Sciatic nerve (tissue), 2 donors: ENCODE measurements around the gene TMA7. TPM values are rescaled to one million over a fixed set of nuclear protein-coding genes. Genes with fewer than 3 reads are reported as not detected.

Experiments used
- ATAC-seq: fragments of 200-7000 bp; cut with Tn5 transposase; one replicate; pipeline ENCODE4 v1.9.1; 2020; ENCODE audit warnings: mild to moderate bottlenecking, moderate library complexity
- DNase-seq: peaks from one replicate; pipeline ENCODE4 v3.0.0-alpha.2; 2020; ENCODE audit warnings: low spot score
- intact Hi-C: fragments of 100-400 bp; cut with DNase I; formaldehyde crosslinking; loops from one replicate; pipeline ENCODE4 v1.14.2; 2022
- total RNA-seq: library from RNA; stranded (reverse); fragmentation: NEBNext Ultra II Directional; extraction: Animal tissue kit (Norgen Biotek cat#: 25700); gene quantifications from one replicate; pipeline ENCODE4 v1.2.1, GENCODE V29; 2021
- donor health status: DM: no; HTN: no; CAD: no.
- donor health status: DM: no; HTN: no; CAD: no.

Gene TMA7
- total RNA-seq, 1 donor from 2014 or later, result 154 TPM

GRCh38 chr3:48431224-48432029 is 8.6 kb upstream of the TMA7 start:
- ATAC-seq (no peak), DNase-seq (peak; percentile 42)
- intact Hi-C loops, result loop anchor here (10.0 kb wide), 1 partner anchor 157 kb away; no protein-coding TSS in a partner anchor

DNA sequence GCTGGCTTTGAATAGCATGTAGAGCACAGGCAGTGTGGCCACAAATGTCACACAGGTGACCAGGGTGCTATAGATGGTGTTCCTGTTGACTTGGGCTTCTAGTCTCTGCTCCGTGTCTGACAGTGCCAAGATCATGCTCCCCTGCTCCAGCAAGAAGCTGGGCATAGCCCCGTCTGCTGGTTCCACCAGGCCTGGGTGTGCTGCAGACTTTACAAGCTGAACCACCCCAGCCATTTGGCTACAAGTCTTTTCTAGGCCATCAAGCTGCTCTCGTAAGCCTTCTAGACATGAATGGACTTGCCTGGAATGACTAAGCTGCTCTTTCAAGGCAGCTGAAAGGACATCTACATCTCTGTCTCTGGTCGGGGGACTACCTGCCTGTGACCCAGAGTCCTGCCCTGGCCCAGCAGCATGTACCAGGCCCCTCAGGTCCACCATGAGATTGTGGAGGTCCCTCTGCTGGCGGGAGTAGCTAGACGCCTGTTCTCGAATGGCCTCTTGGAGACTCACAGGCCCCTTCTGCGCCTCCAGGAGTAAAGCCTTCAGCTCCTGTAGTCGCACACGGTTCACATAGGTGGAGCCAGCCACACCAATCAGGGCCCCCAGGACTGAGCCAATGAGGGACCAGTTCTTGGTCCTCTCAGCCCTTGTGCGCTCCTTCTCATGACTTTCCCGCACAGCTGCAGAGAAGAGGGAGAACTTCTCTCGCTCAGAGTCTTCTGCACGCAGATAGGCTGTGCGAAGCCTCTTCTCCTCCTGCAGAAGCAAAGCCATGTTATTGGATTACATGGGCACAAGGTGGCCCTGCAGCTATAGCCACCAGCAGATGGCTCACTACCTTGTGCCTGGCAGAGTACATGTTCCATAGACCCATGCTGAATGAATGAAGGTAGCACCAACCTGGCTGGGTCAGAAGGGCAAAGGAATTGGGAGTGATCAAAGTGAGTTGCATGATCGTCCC is 7.4 kb upstream of the TMA7 start:
- ATAC-seq (no peak), DNase-seq (peak; percentile 51)
- intact Hi-C loops, result loop anchor here (10.0 kb wide), 1 partner anchor 158 kb away; no protein-coding TSS in a partner anchor

GRCh38 chr3:48433472-48434118 is 6.5 kb upstream of the TMA7 start:
- peak; percentile 54 for ATAC-seq
- DNase-seq, result peak; percentile 60
- intact Hi-C loops, result loop anchor here (10.0 kb wide), 1 partner anchor 159 kb away; no protein-coding TSS in a partner anchor

DNA sequence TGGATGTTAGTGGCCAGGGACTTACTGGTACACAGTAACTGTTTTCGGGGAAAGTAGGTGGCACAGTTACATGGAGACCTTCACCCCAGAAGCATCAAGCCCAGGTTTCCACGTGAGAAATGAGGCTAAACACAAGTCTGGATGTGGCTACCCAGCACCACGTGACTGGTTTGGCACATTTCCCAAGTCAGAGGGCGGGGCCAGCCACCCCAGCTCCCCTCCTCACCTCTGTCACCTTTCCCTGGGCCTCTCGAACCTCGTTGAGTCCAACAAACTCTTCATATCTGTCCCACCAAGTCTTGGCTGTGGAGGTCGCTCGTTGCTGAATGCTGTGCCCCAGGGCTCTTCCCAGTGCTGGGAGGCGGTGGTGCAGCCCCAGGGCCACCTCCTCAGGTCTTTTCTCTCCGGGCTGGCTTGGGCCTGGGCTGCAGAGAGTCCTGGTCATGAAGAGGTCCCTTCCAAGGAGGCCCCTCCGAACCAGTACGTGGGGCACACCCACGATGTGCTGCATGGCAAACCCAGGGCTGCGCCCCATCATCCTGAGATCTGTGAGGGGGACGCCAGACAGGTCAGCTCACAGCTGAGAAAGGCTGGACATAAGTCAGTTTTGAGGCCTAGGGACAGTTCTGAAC is 5.3 kb upstream of the TMA7 start:
- intact Hi-C loops, result loop anchor here (5.0 to 10.0 kb wide), 2 partner anchors 37 to 160 kb away; no protein-coding TSS in a partner anchor
- ATAC-seq (no peak), DNase-seq (peak; percentile 46)

GRCh38 chr3:48435223-48435595 is 4.8 kb upstream of the TMA7 start:
- no peak for ATAC-seq
- DNase-seq, result peak; percentile 30
- intact Hi-C loops, result loop anchor here (5.0 to 10.0 kb wide), 2 partner anchors 38 to 160 kb away; no protein-coding TSS in a partner anchor

DNA sequence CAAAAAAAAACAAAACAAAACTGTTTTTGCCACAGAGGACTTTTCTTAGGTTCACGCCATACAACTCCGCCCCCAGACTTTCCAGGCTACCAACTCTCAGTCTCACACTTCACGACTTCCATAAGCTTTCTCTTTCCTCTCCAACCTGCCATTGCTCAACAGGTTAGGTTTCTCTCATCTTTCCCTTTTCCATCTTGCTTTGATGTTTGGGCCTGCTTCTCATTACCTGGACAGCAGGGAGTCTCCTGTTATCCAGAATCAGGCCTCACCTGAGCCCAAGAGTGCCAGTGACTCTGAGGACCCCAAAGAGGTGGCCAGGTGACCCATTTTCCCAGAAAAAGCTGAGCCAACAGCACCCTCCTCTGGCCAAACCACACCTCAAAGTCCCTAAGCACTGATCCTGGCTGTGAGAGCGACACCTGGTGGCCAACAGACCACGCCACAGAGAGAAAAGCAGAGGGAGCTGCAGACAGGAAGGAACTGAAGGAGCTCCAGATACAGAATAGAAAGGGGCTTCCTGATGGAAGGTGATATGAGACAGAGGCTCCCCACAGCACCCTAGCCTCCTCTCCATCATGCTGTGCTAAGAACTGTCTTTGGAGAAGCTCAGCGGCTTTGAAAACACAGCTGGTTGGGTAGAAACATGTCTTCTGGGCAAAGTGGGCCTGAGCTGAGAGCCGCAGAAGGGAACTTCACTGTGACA is 4.1 kb upstream of the TMA7 start:
- peak; percentile 92 for DNase-seq
- peak; percentile 58 for ATAC-seq
- intact Hi-C loops, result loop anchor here (5.0 to 10.0 kb wide), 2 partner anchors 39 to 161 kb away; no protein-coding TSS in a partner anchor

GRCh38 chr3:48436477-48436787 is 3.6 kb upstream of the TMA7 start:
- DNase-seq, result peak; percentile 53
- intact Hi-C loops, result loop anchor here (5.0 to 10.0 kb wide), 2 partner anchors 39 to 162 kb away; no protein-coding TSS in a partner anchor
- ATAC-seq, result no peak

GRCh38 chr3:48436855-48437254 is 3.2 kb upstream of the TMA7 start:
- intact Hi-C loops, result loop anchor here (5.0 to 10.0 kb wide), 2 partner anchors 40 to 162 kb away; no protein-coding TSS in a partner anchor
- ATAC-seq, result no peak
- peak; percentile 45 for DNase-seq

DNA sequence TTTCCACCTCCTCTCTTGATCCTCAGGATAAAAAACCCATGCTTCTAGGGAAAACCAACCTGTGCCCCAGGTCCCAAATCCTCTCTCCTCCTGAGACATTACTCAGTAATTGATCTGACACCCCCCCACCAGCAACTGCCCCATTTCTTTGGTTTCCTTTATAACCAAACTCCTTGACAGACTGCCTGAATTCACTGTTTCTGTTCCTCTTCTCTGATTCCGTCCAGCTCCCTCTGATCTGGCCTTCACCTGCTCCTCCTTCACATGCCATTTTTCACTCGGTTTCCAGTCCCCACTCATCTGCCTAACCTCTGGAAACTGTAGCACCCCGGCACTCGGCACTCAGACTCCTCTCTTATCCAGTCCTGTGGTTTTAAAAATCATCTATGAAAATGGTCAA is 2.2 kb upstream of the TMA7 start:
- no peak for DNase-seq
- ATAC-seq, result no peak
- intact Hi-C loops, result loop anchor here (5.0 to 10.0 kb wide), 2 partner anchors 41 to 163 kb away; no protein-coding TSS in a partner anchor

GRCh38 chr3:48440590-48440958 is 517 bp downstream of the TMA7 start:
- ATAC-seq, result no peak
- intact Hi-C loops, result no loop called here

DNA sequence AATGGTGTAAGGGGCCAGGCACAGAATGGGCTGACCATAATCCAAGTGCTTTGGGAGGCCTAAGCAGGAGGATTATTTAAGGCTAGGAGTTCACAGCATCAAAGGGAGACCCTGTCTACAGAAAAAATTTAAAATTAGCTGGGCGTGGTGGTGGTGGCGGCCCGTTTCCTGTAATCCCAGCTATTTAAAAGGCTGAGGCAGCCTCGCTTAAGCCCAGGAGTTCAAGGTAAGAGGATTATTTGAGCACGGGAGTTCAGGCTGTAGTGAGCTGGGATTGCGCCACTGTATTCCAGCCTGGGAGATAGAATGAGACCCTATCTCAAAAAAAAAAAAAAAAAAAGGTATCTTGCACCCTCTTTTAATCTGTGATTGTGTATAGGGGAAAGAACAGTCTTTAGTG is 1.9 kb downstream of the TMA7 start:
- DNase-seq (no peak), ATAC-seq (no peak)
- intact Hi-C loops, result no loop called here

More at GRCh38 chr3:48440590-48440958, 517 bp downstream of the TMA7 start:
- DNase-seq, result no peak

DNA sequence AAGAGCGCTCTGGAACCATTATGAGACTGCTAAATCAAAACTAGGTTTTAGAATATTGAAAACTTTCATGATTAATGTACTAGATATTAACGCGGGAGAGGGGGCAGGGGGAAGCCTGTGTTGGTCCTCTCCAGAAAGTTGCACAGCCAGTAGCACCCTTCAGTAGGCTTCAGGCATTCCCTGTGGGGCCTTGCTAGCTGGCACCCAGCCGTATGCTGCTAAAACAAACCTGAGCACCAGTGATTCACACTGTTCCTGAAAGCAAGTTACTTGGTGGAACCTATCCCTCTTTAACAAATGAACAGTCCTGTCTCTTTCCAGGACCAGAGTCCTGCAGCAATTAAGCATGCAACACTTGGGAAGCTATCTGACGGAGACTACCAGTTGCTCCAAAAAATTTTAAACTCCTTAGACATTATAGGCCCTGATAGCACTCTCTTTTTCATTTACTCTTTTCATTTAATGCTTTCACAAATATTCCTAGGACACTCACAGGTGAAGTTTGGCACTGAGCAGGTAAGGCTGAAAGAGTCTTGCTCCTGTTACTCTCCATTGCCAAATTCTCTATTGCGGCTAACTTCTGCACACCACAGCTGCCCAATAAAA is 5.3 kb downstream of the TMA7 start:
- intact Hi-C loops, result no loop called here
- ATAC-seq, result no peak
- no peak for DNase-seq

GRCh38 chr3:48446043-48446424 is 6.0 kb downstream of the TMA7 start:
- DNase-seq, result no peak
- ATAC-seq, result no peak
- intact Hi-C loops, result no loop called here

- intact Hi-C loops, result no loop called here
- peak; percentile 99 for ATAC-seq
- DNase-seq, result peak; percentile 93
These were observed 6.6 kb downstream of the TMA7 start, which contains the start of gene ATRIP for GRCh38 chr3:48446425-48447193. Gene ATRIP, plus strand, starts transcription at chr3:48446737. Its CDS starts 109 bp downstream, at chr3:48446846.

DNA sequence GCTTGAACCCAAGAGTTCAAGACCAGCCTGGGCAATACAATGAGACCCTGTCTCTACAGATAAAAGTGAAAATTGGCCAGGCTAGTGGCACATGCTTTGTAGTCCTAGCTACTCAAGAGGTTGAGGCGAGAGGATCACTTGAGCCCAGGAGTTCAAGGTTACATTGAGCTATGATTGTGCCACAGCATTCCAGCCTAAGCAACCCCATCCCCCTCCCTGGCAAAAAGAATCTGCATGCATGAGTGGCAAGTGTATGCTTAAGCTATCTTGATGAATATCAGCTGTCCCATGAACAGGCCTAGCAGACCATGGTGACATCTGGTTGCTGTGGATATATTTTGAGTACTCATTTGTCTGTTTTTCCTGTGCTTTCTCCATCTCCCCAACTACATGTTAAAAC is 11.2 kb downstream of the TMA7 start:
- intact Hi-C loops, result no loop called here
- ATAC-seq, result no peak
- DNase-seq, result no peak

GRCh38 chr3:48456456-48456855 is 16.4 kb downstream of the TMA7 start:
- intact Hi-C loops, result no loop called here
- ATAC-seq (no peak), DNase-seq (no peak)

DNA sequence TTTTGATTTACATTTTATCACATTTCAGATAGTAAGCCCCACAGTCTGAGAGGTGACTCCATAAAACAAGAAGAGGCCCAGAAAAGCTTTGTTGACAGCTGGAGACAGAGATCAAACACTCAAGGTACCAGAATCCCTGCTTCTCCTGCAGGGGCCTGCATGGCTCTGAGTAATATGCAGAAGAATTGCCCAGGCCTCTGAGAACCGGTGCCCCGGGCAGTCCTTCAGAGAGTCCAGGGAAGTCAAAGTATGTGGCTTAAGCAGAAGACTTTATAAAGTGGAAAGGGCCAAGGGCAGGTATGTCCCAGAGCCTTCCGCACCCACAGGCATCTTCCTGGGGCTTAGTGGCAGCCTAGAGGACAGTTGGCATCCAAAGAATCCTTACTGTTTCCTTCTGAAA is 19.3 kb downstream of the TMA7 start:
- ATAC-seq (no peak), DNase-seq (no peak)
- intact Hi-C loops, result no loop called here
